ENCODE results near the gene HSPB1.

GRCh38 chr7:76326646-76327233 is 24.3 kb downstream of the HSPB1 start:
- no peak for TF ChIP-seq CTCF (conservative IDR thresholded peaks at IDR 0.05)
- TF ChIP-seq ZFX (IDR thresholded peaks at IDR 0.05): no peak

Data from C4-2B (cell line).